Activated CD4-positive, CD25-positive, alpha-beta regulatory T cell treated with anti-CD3 and anti-CD28 coated beads, Interleukin-2, amount 50 U/mL, for 72 hours (primary cell): ENCODE results near the gene KHDC4.

Experiments used
- DNase-seq: peaks from one replicate; pipeline ENCODE4 v3.0.0; 2021

KHDC4 gene

DNA sequence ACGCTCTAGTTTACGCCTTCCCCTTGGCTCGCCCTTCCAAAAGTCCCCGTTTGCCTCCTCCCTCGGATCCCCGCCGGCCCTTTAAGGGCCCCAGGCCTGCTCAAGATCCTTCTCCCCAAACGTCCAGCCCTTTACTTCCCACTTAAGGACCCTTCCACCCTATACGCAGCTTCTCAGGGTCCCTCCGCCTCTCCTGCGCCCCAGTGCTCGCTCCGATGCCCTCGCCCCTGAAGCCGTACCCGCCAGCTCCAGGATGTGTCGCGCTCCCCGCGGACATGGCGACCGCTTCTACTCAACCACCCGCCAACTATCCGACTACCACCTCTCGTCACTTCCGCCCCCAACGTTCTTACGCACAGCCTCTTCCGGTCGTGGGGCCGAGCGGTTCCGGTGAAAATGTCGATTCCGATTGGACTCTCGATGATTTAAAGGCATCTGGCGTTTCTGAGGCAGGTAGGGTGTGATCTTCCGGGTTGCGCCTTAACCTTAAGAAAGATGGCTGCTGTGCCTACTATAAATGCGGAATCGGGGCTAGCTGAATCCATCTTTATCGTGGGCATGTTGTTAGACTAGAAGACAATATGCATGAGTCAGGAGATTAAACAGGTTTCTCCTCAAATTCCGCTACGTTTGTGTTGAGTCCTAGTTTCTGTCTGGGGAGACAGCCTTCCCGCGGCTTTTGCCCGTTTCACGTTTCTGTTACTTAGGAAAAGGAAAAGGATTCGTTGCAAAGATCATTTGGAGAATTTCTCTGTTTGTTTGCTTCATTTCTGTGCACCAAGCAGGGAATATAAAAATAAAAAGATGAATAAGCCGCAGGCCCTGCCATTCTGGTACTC, at the start of gene KHDC4:
TSS of gene KHDC4 (minus strand) at position 317 of the 839 bp plus-strand sequence. CDS start at position 277, 40 bp downstream.
- DNase-seq: peak; percentile 89

DNA sequence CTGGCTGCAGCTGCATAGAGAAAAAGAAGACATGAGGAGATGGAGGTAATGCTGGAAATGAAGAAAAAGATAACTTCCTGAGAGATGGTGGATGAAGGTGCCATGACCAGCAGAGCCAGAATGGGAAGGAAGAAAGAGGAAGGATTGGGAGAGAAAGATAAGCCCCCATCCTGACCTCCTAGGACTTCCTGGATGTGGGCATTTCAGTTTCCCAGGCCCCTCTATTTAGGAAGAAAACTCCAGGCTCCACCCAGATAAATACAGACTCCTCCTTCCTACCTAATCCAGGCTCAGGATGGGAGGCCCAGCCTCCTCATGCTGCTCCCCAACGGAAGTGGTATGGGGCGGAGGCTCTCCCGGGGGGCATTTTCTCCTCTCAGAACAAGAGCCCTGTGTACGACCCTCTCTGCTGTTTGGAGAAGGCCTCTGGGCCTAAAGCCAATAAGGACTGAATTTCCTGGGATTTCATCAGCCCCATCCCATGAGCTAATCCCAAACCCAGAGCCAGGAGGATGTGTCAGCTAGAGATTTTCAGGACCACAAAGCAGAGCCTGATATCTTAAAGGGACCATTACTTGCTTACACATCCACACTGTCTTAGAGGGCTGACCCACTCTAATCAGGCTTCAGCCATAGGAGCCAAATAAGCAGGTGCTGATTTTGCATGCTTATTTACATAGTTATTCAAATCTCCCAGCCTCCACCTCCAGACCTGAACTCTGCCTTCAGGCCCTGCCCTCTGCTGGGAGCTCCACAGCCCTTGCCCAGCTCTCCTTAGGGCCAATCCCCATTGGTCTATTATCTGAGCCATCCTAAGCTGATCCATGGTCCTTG, 49.2 kb upstream of the KHDC4 start:
- DNase-seq: no peak

DNA sequence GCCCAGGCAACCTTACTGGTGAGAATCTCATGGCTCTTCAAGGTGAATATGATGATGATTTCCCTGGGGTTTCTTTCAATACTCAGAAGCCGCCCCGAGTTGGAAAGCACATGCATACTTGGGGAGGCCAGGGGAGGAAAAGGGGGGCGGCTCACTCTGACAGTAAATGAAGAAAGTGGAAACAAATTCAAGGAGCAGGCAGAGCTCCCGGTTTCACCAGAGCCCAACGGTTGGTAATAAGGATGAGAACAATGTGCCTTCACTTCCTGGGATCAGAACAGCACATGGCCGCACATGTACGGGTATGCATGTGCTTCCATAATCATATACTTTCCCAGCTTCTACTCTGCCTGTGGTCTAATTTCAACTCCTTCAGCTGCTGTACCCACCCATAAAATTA, 47.9 kb upstream of the KHDC4 start:
- no peak for DNase-seq

DNA sequence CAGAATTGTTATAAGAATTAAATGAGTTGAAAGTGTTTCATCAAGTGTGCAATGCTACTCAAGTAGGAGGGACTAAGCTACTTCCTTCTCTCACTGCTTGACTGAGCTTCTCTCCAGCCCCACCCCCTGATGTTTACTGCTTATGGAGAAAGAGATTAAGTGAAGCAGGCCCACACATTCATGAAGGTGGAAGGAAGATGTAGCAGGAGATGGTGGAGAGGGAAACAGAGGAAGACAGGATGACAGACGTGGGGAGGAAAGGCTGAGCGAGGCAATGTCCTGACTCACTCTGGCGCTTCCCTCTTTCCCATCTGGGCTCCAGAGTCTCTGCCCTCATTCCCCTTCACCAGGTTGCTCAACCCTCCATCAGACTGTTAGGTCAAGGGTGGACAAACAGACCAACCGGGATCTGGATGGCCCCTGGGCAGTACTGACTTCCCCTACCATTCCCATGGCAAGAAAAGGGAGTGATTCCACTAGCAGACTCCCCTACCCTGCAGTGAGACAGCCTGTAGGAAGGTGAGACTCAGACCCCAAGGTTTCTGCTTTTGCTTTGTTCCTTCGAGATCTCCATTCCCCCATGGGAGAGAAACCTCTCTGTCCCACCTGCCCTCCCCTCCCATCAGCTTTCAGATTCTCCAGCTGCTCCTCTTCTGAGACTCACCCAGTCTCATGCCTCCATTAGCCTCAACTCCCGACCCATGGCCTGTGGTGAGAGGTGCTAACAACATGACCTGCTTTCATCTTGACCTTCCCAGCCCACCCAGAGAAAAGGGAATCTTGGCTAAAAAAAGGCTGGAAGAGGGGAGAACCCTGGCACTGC, 47.3 kb upstream of the KHDC4 start:
- no peak for DNase-seq

DNA sequence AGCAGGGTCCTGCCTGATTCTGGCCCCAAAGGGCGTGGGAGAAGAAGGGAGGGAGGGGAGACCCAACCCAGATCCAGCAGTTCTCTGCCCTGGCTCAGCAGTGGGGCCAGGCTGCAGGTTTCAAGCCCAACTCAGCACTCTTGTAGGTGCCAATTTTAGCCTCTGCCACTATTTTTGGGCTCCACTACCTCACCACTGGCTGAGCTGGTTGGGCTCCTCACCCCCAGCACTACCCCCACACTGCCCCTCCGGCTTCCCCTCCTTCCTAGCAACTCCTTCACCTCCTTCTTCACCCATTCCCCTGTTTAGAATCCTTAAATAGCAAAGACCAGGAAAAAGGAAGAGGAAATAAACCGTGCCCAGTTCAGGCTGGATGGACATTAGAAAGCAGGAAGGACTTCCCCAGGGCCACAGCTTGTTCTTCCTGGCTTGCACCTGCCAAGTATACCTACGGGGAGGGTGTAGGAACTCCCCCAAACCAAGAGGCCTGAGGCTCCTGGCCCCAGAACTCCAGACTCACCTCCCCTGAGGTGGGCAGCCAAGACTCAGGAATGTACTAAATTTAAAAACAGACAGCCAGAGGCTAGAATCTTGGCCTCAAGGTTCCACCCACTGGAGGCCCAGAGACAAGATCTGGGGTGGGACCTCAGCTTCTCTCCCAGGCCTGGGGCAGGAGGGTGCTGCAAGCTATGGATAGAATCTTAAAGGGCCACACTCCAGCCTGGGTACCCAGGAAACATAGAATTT, 45.6 kb upstream of the KHDC4 start:
- DNase-seq: no peak

DNA sequence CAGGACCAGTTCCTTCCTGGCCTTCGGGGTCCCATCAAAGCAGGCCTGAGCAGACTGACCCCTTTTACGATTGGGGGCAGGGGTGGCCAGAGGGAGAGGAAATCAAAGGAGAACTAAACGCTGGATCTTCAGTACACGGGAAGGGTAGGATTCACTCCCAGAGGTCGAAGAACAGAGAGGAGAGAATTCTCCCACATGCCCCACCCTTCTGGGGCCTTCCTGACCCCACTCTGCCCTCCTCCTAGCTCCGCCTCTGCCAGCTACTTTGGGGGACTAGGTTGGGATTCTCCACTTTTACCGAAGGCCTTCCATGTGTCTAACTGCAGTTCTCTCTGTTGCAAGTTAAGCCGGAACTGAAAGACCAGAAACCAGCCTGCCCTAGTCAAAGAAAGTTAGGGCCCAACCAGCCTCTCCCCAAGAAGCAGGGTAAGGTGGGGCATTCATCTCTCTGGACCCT, 44.8 kb upstream of the KHDC4 start:
- no peak for DNase-seq

DNA sequence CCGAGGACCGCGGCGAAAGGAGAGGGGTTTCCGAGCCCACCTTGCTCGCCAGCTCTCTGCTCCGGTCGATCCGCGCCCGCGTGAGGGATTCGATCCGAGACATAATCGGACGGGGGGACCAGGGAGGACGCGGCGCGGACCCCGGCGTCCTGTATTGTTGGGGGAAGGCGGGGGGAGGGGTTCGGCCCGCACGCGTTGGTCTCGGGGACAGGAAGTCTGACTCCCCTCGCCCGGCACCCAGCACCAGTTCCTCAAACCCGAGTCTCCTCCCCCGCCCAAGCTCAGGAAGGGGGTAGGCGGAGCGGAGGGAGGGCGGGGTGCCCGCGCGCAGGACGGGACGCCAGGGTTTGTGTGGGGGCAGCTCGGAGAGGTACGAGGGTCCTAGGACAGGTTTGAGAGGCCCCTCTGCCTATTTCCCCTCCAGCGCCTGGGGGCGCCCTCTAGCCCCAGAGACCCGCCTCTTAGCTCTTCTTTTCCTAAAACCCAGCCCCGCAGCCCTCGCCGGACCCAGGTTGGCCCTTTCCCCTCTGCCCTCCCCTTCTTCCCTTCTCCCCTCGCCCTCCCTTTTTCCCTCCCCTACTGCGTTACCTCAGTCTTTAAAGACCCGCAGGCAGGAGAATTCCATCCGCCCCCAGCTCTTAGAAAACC, 44.2 kb upstream of the KHDC4 start, which contains the start of gene ARHGEF2:
TSS of gene ARHGEF2 (minus strand) at position 223 of the 648 bp plus-strand sequence. CDS start at position 103, 120 bp downstream.
- peak; percentile 76 for DNase-seq

DNA sequence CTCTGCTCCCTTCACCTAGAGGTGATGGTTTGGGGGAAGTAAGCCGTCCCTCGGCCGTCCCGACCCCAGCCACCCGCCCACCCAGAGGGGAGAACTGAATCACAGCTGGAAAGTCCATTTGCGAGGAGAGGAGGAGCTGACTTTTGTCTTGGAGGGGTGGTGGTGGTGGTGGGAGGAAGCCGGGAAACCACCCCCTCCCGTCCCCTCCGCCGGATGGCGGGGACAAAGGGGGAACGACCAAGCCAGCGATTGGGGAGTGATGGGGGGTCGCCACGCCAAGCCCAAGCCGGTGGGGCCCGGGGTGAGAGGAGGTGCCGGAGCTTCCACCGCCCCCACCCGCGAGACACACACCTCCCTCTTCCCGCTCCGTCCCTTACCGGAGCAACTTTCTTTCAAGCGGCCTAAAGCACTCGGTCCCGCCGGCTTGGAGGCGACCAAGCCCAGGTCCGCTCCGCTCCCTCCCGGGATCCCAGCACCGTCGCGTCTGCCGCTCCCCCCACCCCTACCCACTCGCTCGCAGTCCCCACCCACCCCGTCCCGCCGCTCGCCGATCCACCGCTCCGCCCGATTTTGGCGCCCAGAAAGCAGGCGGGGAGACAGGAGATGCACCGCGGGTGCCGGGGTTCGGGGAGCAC, 43.6 kb upstream of the KHDC4 start:
- DNase-seq: peak; percentile 49

DNA sequence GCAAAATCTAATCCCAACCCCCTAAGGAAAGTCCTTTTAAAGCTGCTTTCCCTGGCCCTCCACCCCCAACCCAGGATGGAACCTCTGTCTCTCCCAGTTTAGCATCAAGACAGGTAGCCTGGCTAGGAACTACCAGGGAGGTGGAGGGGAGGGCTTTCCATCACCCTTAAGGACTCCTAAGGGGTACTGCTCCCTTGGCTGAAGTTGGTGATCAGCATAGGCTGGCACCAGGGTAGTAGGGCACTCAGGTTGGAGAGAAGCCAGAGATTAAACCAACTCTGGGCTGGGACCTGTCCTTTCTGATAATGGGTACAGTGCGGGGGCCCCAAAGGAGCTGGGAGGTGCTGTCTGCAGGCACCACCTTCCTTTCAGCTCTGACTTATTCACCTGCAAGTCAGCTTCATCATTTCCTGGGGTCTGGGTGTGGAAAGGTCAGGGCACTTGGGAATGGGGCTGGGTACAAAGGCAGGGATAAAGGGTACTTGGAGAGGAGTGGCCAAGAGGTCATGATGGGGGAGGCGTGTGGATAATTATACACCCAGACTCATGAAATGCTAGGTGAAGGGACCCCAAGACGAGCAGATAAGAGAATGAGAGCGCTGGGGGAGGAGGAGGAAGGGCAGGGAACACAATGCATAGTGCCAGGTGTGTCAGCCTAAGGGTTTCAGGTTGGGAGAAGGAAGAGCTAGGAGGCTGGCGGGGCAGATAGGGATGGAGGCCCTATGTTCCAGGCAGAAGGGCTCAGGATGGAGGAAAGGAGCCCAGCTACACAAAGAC, 42.9 kb upstream of the KHDC4 start:
- DNase-seq: no peak

DNA sequence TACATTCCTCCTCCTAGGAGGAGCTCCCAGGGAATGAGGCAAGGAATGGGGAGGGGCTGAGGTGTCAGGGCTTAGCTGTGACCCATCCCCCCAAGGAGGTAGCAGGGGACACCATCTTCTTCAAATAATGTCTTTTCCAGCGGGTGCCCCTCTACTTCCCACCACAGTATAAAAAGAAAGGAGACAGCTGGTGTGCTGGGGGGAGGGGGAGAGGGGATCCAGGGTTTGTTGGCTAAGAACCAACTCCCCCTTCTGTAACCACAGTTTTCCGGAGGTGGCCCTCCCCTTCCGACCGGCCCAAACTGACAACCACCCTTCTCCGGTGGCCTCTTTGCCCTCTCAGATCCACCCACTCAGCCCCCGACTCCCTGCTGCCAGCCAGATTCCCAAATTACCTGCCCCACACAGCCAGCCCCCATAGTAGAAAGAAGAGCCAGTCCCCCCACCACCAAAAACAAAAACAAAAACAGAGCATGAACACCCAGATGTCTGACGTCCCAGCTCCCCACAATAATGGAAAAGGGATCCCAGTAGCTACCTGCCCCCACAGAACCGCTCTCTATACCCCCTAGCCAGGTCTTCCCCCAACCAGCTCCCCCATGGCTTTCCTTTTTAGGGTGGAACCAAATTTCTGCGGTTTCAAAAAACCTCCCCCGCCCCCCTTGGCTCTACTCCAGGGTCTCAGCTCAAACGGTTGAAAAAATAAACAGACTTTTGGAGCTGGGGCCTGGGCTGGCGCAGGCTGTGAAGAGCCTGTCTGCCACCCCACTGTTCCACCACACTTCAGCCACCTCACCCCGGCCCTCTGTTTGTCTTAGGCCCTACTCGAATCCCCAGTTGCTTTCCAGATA, 42.1 kb upstream of the KHDC4 start:
- DNase-seq: no peak

DNA sequence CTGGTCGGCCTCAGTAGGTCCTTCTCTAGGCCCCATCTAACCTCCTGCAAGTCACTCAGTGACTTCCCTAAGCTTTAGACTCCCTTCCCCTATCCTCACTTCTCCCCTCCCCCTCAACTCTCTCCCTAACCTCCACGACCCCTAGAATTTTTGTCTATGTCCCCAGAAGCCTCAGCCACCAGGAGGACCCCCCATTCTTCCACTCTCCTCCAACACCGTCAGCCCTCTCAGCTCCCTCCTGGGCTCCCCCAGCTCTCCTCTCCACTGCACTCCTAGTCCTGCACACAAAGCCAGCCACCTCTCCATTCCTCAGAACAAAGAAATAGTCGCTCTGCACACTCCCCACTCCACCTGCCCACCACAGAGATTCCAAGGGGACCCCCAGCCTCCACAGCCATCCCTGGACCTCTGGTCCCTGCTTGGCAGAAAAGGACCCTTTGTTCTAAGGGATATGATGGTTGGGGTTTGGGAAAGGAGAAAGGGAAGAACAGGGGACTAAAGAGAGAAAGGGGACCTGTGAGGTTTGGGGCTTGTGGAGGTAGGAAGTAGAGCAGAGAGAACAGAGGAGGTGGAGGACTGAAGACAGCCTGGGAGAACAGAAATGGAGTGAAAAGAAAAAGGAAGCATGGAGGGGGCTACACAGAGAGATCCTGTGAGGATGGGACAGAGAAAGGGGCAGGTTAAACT, 41.3 kb upstream of the KHDC4 start:
- DNase-seq: no peak

DNA sequence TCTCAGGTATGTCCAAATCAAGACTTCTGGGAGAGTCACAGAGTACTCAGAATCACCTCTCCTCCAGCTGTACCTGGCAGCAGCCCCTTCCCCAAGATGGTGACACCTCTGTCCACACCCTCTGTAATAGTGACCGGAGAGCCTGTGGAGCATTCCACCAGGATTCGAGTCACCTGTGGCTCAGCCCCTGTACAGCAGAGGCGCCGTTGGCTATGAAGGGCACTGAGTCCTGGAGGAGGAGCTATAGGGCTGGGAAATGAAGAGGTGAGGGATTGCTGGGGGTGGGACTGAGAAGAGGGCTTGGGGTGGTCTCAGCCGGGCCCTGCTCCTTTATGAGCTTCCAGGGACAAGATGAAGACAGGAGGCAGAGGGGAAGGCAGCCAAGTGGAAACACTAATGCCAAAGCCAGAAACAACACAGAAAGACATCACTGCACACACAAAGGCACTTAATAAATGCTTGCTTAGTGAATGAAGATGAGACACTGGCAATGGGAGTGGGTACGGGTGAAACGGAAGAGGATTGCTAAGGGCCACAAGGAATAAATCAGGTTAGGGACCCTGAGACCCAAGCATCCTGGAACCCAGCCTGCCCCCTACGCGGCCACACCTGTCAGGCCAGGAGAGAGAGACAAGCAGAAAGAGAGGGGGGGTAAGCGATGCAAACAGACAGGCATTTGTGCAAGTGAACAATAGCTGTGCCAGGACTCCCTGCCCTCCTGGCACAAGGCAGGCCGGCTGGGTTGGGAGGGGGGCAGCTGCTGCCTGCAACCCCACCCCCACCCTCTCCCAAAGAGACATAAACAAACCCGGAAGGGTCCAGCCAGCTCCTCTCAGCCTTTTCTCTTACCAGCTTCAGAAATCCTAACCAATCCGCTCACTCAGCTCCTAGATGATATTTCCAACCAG, 40.2 kb upstream of the KHDC4 start:
- no peak for DNase-seq

DNA sequence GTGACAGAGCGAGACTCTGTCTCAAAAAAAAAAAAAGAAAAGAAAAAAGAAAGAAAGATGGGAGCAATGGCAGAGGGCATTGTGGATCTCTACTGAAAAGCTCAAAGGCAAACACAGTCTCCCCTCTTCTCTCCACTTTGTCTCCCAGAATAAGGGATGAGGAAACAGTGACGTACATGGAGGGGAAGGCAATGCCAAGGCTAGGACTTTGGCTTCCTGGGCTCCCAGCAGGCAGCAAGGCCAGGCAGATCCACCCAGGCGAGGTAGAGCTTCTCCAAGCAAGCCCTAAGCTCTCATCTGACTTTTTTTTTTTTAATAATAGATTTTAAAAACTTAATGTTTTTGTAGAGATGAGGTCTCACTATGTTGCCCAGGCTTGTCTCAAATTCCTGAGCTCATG, 39.5 kb upstream of the KHDC4 start:
- no peak for DNase-seq

DNA sequence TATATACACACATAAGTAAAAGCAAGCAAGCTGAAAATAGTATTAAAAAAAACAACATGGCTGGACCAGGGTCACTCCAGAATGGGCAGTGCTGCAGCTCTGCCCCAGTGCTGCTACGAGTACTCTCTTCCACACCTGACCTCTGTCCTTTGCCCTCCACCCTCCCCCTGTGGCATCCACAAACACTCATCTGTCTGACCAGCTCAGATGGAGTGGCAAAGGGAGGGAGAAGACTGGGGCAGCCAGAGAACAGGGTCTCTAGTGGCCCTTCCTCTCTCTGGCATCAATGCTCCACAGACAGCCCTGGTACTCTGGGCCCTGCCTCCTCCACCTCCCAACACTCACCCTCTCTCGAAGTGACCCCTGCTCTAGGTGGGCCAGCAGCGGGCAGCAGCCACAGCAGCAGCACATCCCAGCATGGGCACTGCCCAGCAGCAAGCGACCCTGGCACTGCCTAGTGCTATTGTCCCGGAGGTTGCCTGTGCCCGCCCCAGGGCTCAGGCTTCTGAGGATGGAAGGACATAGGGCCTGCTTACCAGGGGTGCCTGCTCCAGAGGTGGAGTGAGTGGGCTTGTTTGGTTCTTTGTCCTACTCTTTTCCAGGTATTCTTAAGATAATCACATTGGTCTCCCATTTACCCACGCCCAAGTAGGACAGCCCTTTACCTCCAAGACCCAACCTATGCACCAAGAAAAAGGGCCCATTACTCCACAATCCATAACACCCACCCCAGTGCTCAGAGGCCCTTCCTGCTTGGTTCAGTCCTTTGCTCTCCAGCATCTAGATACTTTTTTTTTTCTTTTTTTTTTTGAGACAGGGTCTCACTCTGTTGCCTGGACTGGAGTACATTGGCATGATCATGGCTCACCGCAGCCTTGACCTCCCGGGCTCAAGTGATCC, 37.9 kb upstream of the KHDC4 start:
- no peak for DNase-seq

DNA sequence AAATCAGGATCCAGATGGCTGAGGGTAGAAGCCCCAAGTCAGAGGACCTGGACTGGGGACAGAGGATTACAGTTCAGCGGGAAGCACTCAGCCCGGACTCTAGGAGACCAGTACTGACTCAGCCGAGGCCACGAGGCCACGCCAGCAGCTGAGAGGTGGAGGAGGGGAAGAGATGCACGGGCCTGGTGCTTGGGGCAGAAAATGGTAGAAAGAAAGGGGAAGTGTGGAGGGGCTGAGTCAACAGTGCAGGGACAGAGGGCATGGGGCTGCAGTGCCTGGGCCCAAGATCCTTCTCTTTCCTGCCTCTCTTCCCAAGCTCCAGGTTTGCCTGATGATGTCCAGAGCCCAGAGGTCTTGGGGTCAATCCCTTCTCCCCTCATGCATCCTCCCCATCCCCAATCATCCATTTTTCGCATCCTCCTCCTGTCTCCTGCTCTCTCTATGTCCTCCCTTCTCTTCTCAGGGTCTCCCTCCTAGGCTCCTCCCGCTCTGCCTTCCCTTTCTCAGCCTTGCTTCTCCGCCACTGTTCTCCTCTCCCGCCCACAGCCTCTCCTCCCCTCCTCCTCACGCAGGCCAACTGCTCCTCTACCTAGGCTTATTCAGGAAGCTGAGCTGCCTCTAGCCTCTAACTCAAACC, 36.4 kb upstream of the KHDC4 start:
- DNase-seq: no peak

DNA sequence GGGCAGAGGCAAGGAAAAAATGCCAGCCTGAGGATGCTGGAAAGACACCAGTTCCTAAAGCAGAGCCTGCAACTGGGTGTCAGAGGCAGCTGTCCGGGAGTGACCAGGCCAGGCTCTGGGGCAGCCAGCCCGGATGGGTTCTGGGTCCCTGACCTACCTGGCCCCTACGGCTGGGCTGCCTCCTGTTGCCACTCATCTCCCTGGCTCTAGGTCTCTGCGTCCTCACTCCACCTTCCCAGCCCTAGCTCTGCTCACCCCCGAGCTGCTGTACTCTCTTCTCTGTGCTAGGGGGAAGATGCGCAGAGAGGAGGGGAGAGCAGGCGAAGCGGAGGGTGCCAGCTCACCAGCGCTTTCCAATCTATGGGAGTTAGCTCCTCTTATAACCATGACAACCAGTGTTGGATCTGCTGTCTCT, 35.2 kb upstream of the KHDC4 start:
- DNase-seq: no peak
